Amygdala (tissue), 56 donors: ENCODE results near the gene ST8SIA1.

Experiments used
- DNase-seq, 56 donors: peaks; one replicate each; lab custom pipeline; 2025; lab: John Stamatoyannopoulos, UW

The ST8SIA1 gene

GRCh38 chr12:22248121-22248520 is 86.4 kb downstream of the ST8SIA1 start:
- DNase-seq = no peak

GRCh38 chr12:22246217-22246846 is 88.2 kb downstream of the ST8SIA1 start:
- DNase-seq = no peak

- DNase-seq = no peak
These were observed 91.8 kb downstream of the ST8SIA1 start for GRCh38 chr12:22242726-22243125.

GRCh38 chr12:22238211-22238610 is 96.3 kb downstream of the ST8SIA1 start:
- DNase-seq = no peak

GRCh38 chr12:22234561-22234960 is 99.9 kb downstream of the ST8SIA1 start:
- no peak for DNase-seq

GRCh38 chr12:22231836-22232235 is 102.7 kb downstream of the ST8SIA1 start:
- no peak for DNase-seq

- DNase-seq = no peak
These were observed 103.4 kb downstream of the ST8SIA1 start for GRCh38 chr12:22231078-22231477.

GRCh38 chr12:22230280-22230794 is 104.2 kb downstream of the ST8SIA1 start:
- no peak for DNase-seq

GRCh38 chr12:22229652-22230279 is 104.7 kb downstream of the ST8SIA1 start:
- DNase-seq = no peak

- DNase-seq = no peak
These were observed 106.3 kb downstream of the ST8SIA1 start for GRCh38 chr12:22228022-22228875.

GRCh38 chr12:22223356-22223755 is 111.2 kb downstream of the ST8SIA1 start:
- DNase-seq = no peak

GRCh38 chr12:22217556-22217955 is 117.0 kb downstream of the ST8SIA1 start:
- DNase-seq = no peak

- no peak for DNase-seq
These were observed 118.8 kb downstream of the ST8SIA1 start for GRCh38 chr12:22215467-22216253.

GRCh38 chr12:22211128-22211527 is 123.4 kb downstream of the ST8SIA1 start:
- DNase-seq = no peak

- no peak for DNase-seq
These were observed 125.1 kb downstream of the ST8SIA1 start for GRCh38 chr12:22209422-22209821.

GRCh38 chr12:22206111-22206728 is 128.3 kb downstream of the ST8SIA1 start:
- no peak for DNase-seq

- DNase-seq = no peak
These were observed 130.1 kb downstream of the ST8SIA1 start for GRCh38 chr12:22204391-22204790.

GRCh38 chr12:22202847-22203246 is 131.7 kb downstream of the ST8SIA1 start:
- no peak for DNase-seq

- DNase-seq = no peak
These were observed 133.4 kb downstream of the ST8SIA1 start for GRCh38 chr12:22201101-22201500.

GRCh38 chr12:22196236-22196635 is 138.3 kb downstream of the ST8SIA1 start:
- DNase-seq = no peak
